Measurements from ENCODE around the gene ATP8A1. TPM values are rescaled to one million over a fixed set of nuclear protein-coding genes. Genes with fewer than 3 reads are reported as not detected.

ATP8A1 gene
- total RNA-seq, 1 donor from 2014 or later, result 44.0 TPM

- no peak for DNase-seq (ENCODE audit: low spot score)
- Mint-ChIP-seq H3K27ac (ENCODE audit: unreplicated experiment) (no peak overlapping the region), H3K4me3 (ENCODE audit: unreplicated experiment) (no peak overlapping the region), H3K9me3 (ENCODE audit: unreplicated experiment) (no peaks in the 10 kb centered on the region), H3K27me3 (ENCODE audit: unreplicated experiment) (no peaks in the 10 kb centered on the region), H3K4me1 (ENCODE audit: unreplicated experiment) (no peaks in the 10 kb centered on the region), H3K36me3 (ENCODE audit: low read depth, unreplicated experiment) (no peaks in the 10 kb centered on the region)
- TF ChIP-seq CTCF (IDR thresholded peaks at IDR 0.05; ENCODE audit: unreplicated experiment), result no peak
These were observed 295.4 kb downstream of the ATP8A1 start for GRCh38 chr4:42361456-42361855.

GRCh38 chr4:42360256-42360669, 296.6 kb downstream of the ATP8A1 start:
- DNase-seq (ENCODE audit: low spot score), result no peak
- Mint-ChIP-seq H3K27ac (ENCODE audit: unreplicated experiment) (no peak overlapping the region), H3K4me1 (ENCODE audit: unreplicated experiment) (no peaks in the 10 kb centered on the region), H3K36me3 (ENCODE audit: low read depth, unreplicated experiment) (no peaks in the 10 kb centered on the region), H3K4me3 (ENCODE audit: unreplicated experiment) (no peak overlapping the region), H3K9me3 (ENCODE audit: unreplicated experiment) (no peaks in the 10 kb centered on the region), H3K27me3 (ENCODE audit: unreplicated experiment) (no peaks in the 10 kb centered on the region)
- TF ChIP-seq CTCF (IDR thresholded peaks at IDR 0.05; ENCODE audit: unreplicated experiment), result no peak

- TF ChIP-seq CTCF (IDR thresholded peaks at IDR 0.05; ENCODE audit: unreplicated experiment), result no peak
- no peak for DNase-seq (ENCODE audit: low spot score)
- no peaks in the 10 kb centered on the region for H3K36me3 Mint-ChIP-seq (ENCODE audit: low read depth, unreplicated experiment)
- H3K9me3 Mint-ChIP-seq (ENCODE audit: unreplicated experiment), result no peaks in the 10 kb centered on the region
- no peaks in the 10 kb centered on the region for H3K27me3 Mint-ChIP-seq (ENCODE audit: unreplicated experiment)
- H3K4me1 Mint-ChIP-seq (ENCODE audit: unreplicated experiment), result no peaks in the 10 kb centered on the region
- no peak overlapping the region for H3K27ac Mint-ChIP-seq (ENCODE audit: unreplicated experiment)
- H3K4me3 Mint-ChIP-seq (ENCODE audit: unreplicated experiment), result no peak overlapping the region
These were observed 297.2 kb downstream of the ATP8A1 start for GRCh38 chr4:42359711-42360110.

Other genes starting within 250 kb of the ATP8A1 start
- not detected for gene GRXCR1, start 235.6 kb upstream of the ATP8A1 start, total RNA-seq (ENCODE audit: unreplicated experiment)

Data from endothelial cell (in vitro differentiated cells).